Trophoblast cell (in vitro differentiated cells and primary cell): ENCODE measurements around the gene WDCP.

Experiments used
- DNase-seq, 2 donors: peaks; one replicate each; pipeline ENCODE4 v3.0.0-alpha.2; 2016
- H2AFZ ChIP-seq: 2 replicates; pipeline ENCODE4 v1.6.1; 2013; ENCODE audit warnings: low read length, moderate library complexity, mild to moderate bottlenecking; ENCODE audit not compliant: insufficient read depth, poor library complexity
- H2AK5ac ChIP-seq: 2 replicates; pipeline ENCODE4 v1.6.1; 2013; ENCODE audit warnings: mild to moderate bottlenecking, low read length
- H2BK120ac ChIP-seq: 2 replicates; pipeline ENCODE4 v1.6.1; 2013; ENCODE audit warnings: low read length, mild to moderate bottlenecking, moderate library complexity; ENCODE audit not compliant: insufficient read depth, poor library complexity
- H2BK12ac ChIP-seq: 2 replicates; pipeline ENCODE4 v1.6.1; 2013; ENCODE audit warnings: mild to moderate bottlenecking, low read length, moderate library complexity
- H2BK5ac ChIP-seq: 2 replicates; pipeline ENCODE4 v1.6.1; 2013; ENCODE audit warnings: low read length, low read depth, moderate library complexity, mild to moderate bottlenecking; ENCODE audit not compliant: poor library complexity
- H3K14ac ChIP-seq: 2 replicates; pipeline ENCODE4 v1.6.1; 2013; ENCODE audit warnings: mild to moderate bottlenecking, low read length
- H3K18ac ChIP-seq: 2 replicates; pipeline ENCODE4 v1.6.1; 2013; ENCODE audit warnings: mild to moderate bottlenecking, low read length
- H3K23ac ChIP-seq: 2 replicates; pipeline ENCODE4 v1.6.1; 2013; ENCODE audit warnings: low read length
- H3K27ac ChIP-seq: 2 replicates; pipeline ENCODE4 v1.5.1; 2013; ENCODE audit warnings: low read depth, mild to moderate bottlenecking, inconsistent platforms, low read length, moderate library complexity
- H3K27me3 ChIP-seq: 2 replicates; pipeline ENCODE4 v1.6.1; 2013; ENCODE audit warnings: inconsistent platforms, mild to moderate bottlenecking, low read length, moderate library complexity; ENCODE audit not compliant: insufficient read depth
- H3K36me3 ChIP-seq, 2 experiments: 1 replicate in 1 of 2; 2 replicates in 1 of 2; pipeline ENCODE4 v1.6.1; 2013; ENCODE audit warnings: low read length in 2 of 2, mild to moderate bottlenecking in 2 of 2, moderate library complexity in 1 of 2; ENCODE audit not compliant: insufficient read depth in 2 of 2, control insufficient read depth in 1 of 2
- H3K4ac ChIP-seq: 2 replicates; pipeline ENCODE4 v1.6.1; 2013; ENCODE audit warnings: low read depth, mild to moderate bottlenecking, low read length, moderate library complexity
- H3K4me1 ChIP-seq, 2 experiments: 1 replicate in 1 of 2; 2 replicates in 1 of 2; pipeline ENCODE4 v1.6.1; 2013; ENCODE audit warnings: low read length in 2 of 2, mild to moderate bottlenecking in 2 of 2, moderate library complexity in 1 of 2; ENCODE audit not compliant: insufficient read depth in 2 of 2, control insufficient read depth in 1 of 2
- H3K4me2 ChIP-seq: 2 replicates; pipeline ENCODE4 v1.6.1; 2013; ENCODE audit warnings: inconsistent platforms, mild to moderate bottlenecking, low read length, moderate library complexity
- H3K4me3 ChIP-seq: 2 replicates; pipeline ENCODE4 v1.5.1; 2013; ENCODE audit warnings: mild to moderate bottlenecking, low read depth, low read length, inconsistent platforms
- H3K79me1 ChIP-seq: one replicate; pipeline ENCODE4 v1.6.1; 2013; ENCODE audit warnings: low read length
- H3K79me2 ChIP-seq: 2 replicates; pipeline ENCODE4 v1.6.1; 2013; ENCODE audit warnings: low read length, mild to moderate bottlenecking; ENCODE audit not compliant: control insufficient read depth, insufficient read depth, poor library complexity
- H3K9ac ChIP-seq: 2 replicates; pipeline ENCODE4 v1.6.1; 2013; ENCODE audit warnings: mild to moderate bottlenecking, low read length
- H3K9me3 ChIP-seq: 2 replicates; pipeline ENCODE4 v1.6.1; 2013; ENCODE audit warnings: low read depth, mild to moderate bottlenecking, control low read depth, inconsistent platforms, low read length; ENCODE audit not compliant: insufficient read depth
- H4K12ac ChIP-seq: 2 replicates; pipeline ENCODE4 v1.6.1; 2013; ENCODE audit warnings: low read depth, mild to moderate bottlenecking, low read length, moderate library complexity
- H4K8ac ChIP-seq: 2 replicates; pipeline ENCODE4 v1.6.1; 2013; ENCODE audit warnings: low read depth, mild to moderate bottlenecking, low read length, moderate library complexity
- H4K91ac ChIP-seq: one replicate; pipeline ENCODE4 v1.6.1; 2013; ENCODE audit warnings: low read depth, mild to moderate bottlenecking, low read length, moderate library complexity
- WGBS: extraction: QIAGEN DNeasy Blood & Tissue Kit; methylation state at CpG from one replicate; pipeline ENCODE4 v1.1.7; 2013; ENCODE audit warnings: missing lambda C conversion rate; ENCODE audit not compliant: insufficient read length, insufficient coverage; ENCODE audit errors: extremely low coverage; 5-methylcytosine and 5-hydroxymethylcytosine counted together

Gene WDCP

GRCh38 chr2:24008672-24009366, 38.4 kb downstream of the WDCP start:
- Histone ChIP-seq H3K23ac (no peak overlapping the region), H3K79me1 (no peaks in the 10 kb centered on the region), H3K9me3 (peaks cover 2% of the 10 kb centered on the region), H3K9ac (no peak overlapping the region), H3K4me2 (no peak overlapping the region), H3K18ac (no peak overlapping the region), H3K4me3 (no peak overlapping the region), H4K91ac (no peak overlapping the region), H4K12ac (no peak overlapping the region), H3K27me3 (peaks cover 15% of the 10 kb centered on the region), H2AK5ac (no peak overlapping the region), H3K27ac (no peak overlapping the region), H4K8ac (no peak overlapping the region), H2AFZ (no peak overlapping the region), H3K4ac (no peak overlapping the region), H3K79me2 (no peaks in the 10 kb centered on the region), H3K36me3 (no peaks in the 10 kb centered on the region), H2BK120ac (no peak overlapping the region), H3K4me1 (peaks cover 9 to 18% of the 10 kb centered on the region in 2 experiments), H2BK12ac (no peak overlapping the region), H3K14ac (no peak overlapping the region), H2BK5ac (no peak overlapping the region)
- WGBS, result no CpG with 5 or more reads among the region's 13 CpGs
- DNase-seq, result peak in 1 of 2 donors; percentile 27

- Histone ChIP-seq H2AK5ac (no peak overlapping the region), H3K4me1 (peaks cover 9 to 11% of the 10 kb centered on the region in 2 experiments), H3K14ac (no peak overlapping the region), H2BK5ac (no peak overlapping the region), H4K91ac (no peak overlapping the region), H3K9me3 (peaks cover 2% of the 10 kb centered on the region), H3K27me3 (peaks cover 15% of the 10 kb centered on the region), H4K12ac (no peak overlapping the region), H2BK120ac (no peak overlapping the region), H3K9ac (no peak overlapping the region), H3K79me2 (no peaks in the 10 kb centered on the region), H2BK12ac (no peak overlapping the region), H3K18ac (no peak overlapping the region), H3K79me1 (no peaks in the 10 kb centered on the region), H3K27ac (no peak overlapping the region), H3K23ac (no peak overlapping the region), H3K4me3 (no peak overlapping the region), H2AFZ (no peak overlapping the region), H3K4ac (no peak overlapping the region), H4K8ac (no peak overlapping the region), H3K4me2 (no peak overlapping the region), H3K36me3 (no peaks in the 10 kb centered on the region)
- DNase-seq, result no peak
Measured at GRCh38 chr2:24007693-24008092, 39.5 kb downstream of the WDCP start.

GRCh38 chr2:23994567-23994966, 52.6 kb downstream of the WDCP start:
- Histone ChIP-seq H2AK5ac (no peak overlapping the region), H3K4ac (no peak overlapping the region), H3K14ac (no peak overlapping the region), H3K18ac (no peak overlapping the region), H3K9ac (no peak overlapping the region), H2BK12ac (no peak overlapping the region), H4K8ac (no peak overlapping the region), H3K4me2 (no peak overlapping the region), H3K4me1 (no peaks in the 10 kb centered on the region), H3K23ac (no peak overlapping the region), H3K27ac (no peak overlapping the region), H3K9me3 (no peaks in the 10 kb centered on the region), H2BK120ac (no peak overlapping the region), H3K4me3 (no peak overlapping the region), H2AFZ (no peak overlapping the region), H4K91ac (no peak overlapping the region), H3K36me3 (peaks cover 4 to 8% of the 10 kb centered on the region in 2 experiments), H3K79me2 (no peaks in the 10 kb centered on the region), H4K12ac (no peak overlapping the region), H2BK5ac (no peak overlapping the region), H3K27me3 (no peaks in the 10 kb centered on the region), H3K79me1 (no peaks in the 10 kb centered on the region)
- no CpG with 5 or more reads among the region's 1 CpG for WGBS
- no peak for DNase-seq

GRCh38 chr2:23993736-23994269, 53.4 kb downstream of the WDCP start:
- Histone ChIP-seq H3K9ac (no peak overlapping the region), H3K4me3 (no peak overlapping the region), H3K27ac (no peak overlapping the region), H3K4ac (no peak overlapping the region), H3K9me3 (no peaks in the 10 kb centered on the region), H2BK12ac (no peak overlapping the region), H4K8ac (no peak overlapping the region), H4K12ac (no peak overlapping the region), H3K4me2 (no peak overlapping the region), H3K36me3 (peaks cover 4 to 8% of the 10 kb centered on the region in 2 experiments), H2BK5ac (no peak overlapping the region), H3K14ac (no peak overlapping the region), H3K23ac (no peak overlapping the region), H3K27me3 (no peaks in the 10 kb centered on the region), H3K18ac (no peak overlapping the region), H3K79me1 (no peaks in the 10 kb centered on the region), H2AK5ac (no peak overlapping the region), H3K4me1 (no peaks in the 10 kb centered on the region), H3K79me2 (no peaks in the 10 kb centered on the region), H4K91ac (no peak overlapping the region), H2BK120ac (no peak overlapping the region), H2AFZ (no peak overlapping the region)
- WGBS, result no CpG with 5 or more reads among the region's 8 CpGs
- DNase-seq, result peak in 1 of 2 donors; percentile 33
